SH-SY5Y (cell line): ENCODE data around the gene PLXDC1.

Source experiments
- GATA2 ChIP-seq: IDR thresholded peaks from 2 replicates; pipeline ENCODE4 v1.6.1; 2011; ENCODE audit warnings: mild to moderate bottlenecking, low read depth, low read length
- GATA3 ChIP-seq: IDR thresholded peaks from 2 replicates; pipeline ENCODE4 v1.6.1; 2011; ENCODE audit warnings: low read depth, mild to moderate bottlenecking, low read length, moderate library complexity

GRCh38 chr17:39110435-39111136 is 40.9 kb downstream of the PLXDC1 start:
- TF ChIP-seq GATA2 (0 out of 2 replicates have a peak, but pooled peaks have one; percentile 31), GATA3 (no peak)
